GM18951 (cell line): ENCODE measurements around the gene CPZ.
"Not testable (repeated sequence)": the region's sequence is repeated elsewhere in the genome, so short reads cannot be mapped to it uniquely, and the experiment has no call there.

Experiments
- POLR2A ChIP-seq: IDR thresholded peaks from 4 replicates; pipeline ENCODE4 v1.6.1; 2011; ENCODE audit warnings: mild to moderate bottlenecking; ENCODE audit not compliant: insufficient read length, insufficient read depth; ENCODE audit errors: extremely low read depth
- in situ Hi-C: fragments of 300-500 bp; cut with MboI; formaldehyde crosslinking; loops from one replicate; pipeline ENCODE4 v1.12.0; 2022; ENCODE audit warnings: low sequenced_read_pairs, mixed read lengths, inconsistent platforms; ENCODE audit not compliant: unreplicated experiment

Gene CPZ

DNA sequence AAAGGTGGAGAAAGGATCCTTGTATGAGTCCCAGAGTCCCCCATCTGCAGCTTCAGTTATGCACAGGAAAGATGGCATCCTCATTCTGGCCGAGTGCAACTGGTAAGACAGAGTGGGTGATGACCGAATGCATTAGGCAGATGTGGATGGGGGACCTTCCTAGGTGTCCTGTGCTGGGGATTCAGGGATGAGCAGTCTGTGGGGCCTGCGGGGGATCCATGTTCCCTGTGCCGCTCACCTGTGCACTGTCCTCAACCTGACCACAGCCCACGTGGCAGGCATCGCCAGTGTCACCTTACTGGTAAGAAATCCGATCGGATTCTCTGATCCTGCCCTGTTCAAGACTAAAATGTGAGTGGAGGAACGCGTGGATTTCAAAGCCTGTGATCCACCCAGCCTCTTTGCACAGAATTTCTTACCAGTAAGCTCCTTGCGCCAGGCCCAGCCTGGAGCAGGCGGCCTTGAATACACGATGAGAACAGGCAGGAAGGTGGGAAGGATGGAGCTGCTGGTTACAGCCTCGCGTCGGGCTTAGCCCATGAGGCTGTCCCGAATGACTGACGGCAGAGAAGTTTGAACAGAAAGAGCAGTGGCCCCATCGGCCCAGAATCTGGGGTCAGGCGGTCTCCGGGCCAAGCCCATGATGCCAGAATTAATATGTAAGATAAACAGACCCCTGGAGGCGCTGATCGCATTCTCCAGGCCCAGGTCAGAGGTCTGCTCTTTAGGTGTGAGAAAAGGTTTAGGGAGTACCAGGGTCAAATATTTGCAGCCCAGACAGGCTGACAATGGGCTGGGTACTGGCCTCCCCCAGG, 56.5 kb downstream of the CPZ start:
- no peak for TF ChIP-seq POLR2A
- in situ Hi-C loops: no loop called here

DNA sequence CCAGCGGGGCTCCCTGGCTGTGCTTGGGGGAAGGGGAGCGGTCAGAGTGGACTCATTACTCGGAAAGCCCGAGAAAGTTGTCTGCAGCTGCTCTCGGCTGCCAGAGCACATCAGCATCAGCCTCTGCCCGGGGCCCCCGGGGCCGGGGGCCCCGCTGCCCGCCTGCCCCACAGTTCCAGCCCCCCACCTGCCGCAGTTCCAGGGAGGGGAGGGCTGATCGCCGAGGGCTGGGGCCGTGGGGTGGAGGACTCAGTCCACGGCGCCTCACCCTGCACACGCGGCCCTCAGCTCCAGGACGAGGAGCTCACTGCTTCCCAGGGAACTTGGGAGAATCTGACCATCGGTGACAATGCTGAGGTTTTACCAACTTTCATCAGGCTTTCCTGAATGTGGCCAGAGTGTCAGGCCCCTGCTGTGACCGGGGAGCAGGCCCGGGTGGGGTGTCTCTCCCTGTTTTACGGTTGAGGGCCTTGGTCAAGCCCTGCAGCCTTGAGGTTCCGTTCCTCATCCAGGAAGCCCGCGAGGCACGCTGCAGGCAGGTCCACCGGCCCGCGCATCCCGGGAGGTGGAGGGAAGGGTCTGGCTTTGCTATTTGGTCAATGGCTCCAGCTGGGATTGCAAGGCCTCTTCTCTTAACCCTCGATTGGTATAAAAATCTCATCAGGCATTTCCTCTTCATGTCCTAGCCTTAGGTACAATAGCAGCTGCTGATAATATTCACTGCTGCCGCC, 57.2 kb downstream of the CPZ start:
- no peak for TF ChIP-seq POLR2A
- in situ Hi-C loops: no loop called here

DNA sequence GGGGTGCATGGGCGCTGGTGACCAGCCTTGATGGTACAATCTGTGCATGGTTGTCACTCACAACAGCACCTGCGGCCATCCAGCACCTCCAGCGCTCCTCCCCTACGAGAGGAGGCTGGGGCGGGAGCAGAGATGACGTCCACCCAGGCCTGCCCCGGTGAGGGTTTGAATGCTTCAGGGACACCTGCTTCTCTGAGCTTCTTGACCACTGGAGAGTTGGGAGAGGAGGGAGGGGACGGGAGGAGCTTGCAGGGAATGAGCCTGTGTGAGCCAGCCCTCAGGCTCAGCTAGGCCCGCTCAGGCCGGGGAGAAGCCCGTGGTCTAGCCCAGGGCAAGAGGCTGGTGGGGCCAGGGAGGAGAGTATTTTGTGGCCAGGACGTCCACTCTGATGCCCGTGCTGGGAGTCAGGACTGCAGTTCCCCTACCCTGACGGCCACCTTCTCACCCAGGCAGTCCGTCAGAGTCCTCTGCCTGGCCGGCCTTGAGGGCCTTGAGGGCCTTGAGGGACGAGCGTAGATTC, 59.2 kb downstream of the CPZ start:
- no peak for TF ChIP-seq POLR2A
- in situ Hi-C loops: no loop called here

DNA sequence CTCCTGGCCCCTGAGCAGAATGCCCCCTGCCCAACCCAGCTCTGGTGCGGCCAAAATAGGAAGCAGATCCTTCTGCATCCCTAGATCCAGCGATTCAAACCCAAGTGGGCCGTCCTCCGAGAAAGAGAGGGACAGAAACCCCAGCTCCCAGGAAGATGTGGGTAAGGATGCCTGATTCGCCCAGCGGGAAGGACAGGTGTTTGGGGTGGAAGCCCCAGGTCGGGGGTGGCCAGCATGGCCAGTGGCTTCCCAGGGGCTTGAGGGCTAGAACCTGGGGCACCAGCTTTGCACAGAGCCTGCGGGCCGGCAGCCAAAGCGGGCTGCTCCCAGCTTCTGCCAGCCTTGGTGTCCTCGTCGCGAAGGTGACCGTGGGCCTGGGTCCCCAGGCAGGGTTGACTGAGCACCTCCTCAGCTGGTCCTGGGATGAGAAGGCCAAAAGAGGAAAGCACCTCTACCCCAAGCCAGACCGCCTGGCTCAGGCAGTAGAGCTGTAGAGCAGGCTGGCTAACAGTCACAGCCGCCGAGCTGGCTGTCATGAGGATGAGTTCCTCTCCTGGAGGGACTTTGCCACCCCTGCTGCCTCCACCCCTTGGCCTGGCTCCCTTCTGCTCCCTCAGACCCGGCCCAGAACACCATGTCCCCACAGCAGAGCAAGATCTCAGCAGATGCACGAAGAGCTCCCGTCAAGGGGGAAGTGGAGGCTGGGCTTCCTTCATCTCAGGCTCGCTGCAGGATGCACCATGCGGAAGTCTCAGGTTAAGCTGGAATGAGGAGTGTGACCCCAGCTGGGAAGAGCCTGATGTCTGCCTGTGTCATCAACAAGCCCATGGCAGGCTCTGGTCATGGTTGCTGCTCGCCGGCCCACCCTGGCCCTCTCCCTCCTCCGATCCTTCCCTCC, 59.9 kb downstream of the CPZ start:
- no peak for TF ChIP-seq POLR2A

DNA sequence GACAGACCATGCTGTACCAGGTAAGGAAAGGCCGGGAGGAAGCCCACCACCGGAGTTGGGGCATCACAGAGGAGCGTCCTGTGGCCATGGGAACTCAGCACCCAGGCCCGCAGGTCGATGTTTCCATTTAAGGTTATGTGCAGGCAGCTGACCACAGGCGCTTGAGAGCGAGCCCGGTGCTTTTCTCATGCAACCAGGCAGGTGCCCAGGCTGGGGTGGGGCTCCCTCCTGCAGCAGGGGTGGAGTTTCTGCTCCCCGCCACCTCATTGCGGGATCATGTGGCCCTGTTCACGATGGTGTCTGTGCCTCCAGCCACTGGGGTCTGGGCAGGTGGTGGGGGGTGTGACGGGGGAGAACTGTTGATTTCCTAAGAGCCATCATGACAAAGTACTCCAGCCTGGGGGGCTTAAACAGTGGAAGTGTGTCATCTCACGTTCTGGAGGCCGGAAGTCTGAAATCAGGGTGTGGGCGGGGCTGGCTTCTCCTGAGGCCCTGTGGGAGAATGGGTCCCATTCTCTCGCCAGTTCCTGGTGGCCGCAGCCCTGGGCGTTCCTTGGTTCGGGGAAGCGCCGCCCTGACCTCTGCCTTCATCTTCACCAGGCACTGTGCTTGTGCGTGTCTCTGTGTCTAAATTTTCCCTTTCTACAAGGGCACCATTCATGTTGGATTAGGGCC, 60.9 kb downstream of the CPZ start:
- in situ Hi-C loops: no loop called here

More for the DNA sequence above, 59.9 kb downstream of the CPZ start:
- in situ Hi-C loops: no loop called here

DNA sequence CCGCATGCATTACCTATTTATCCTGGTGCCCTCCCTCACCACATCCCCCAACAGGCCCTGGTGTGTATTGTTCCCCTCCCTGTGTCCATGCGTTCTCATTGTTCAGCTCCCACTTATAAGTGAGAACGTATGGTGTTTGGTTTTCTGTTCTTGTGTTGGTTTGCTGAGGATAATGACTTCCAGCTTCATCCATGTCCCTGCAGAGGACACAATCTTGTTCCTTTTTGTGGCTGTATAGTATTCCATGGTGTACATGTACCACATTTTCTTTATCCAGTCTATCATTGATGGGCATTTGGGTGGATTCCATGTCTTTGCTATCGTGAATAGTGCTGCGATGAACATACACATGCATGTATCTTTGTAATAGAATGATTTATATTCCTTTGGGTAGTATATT, 61.6 kb downstream of the CPZ start:
- in situ Hi-C loops: not testable (repeated sequence)

More for the DNA sequence above, 60.9 kb downstream of the CPZ start:
- no peak for TF ChIP-seq POLR2A

DNA sequence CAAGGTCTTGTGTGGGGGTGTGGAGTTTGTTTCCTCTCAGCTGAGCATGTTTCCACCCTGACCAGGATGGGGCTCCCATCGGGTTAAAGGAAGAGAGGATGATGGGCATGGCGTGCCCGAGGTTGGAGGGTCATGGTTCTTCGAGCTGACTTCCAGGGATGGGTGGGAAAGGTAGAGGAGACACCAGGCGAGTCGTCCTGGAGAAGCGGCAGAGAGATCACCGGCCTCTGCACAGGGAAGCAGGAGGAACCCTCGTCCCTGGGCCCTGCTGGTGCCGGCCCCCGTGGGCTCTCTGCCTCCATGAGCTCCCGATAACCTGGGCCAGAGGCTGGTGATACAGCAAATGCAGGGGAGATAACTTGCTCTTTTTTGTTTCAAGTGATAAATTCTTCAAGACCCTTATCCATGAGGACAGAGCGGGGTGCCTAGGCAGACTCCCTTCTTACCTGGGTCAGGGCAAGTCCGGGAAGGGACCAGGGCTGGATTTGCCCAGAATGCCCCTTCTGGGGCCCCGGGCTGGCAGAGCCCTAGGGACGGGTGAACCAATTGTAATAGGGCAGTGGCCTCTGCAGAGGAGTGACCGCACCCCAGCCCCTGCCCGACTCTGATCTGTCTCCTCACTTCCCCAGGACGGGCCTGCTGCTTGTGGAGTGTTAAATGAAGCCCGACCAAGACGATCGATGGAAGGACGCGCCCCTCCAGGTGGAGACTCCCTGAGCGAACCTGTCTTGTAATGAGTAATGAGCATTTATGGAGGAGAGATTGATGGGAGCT, 63.0 kb downstream of the CPZ start:
- no peak for TF ChIP-seq POLR2A

DNA sequence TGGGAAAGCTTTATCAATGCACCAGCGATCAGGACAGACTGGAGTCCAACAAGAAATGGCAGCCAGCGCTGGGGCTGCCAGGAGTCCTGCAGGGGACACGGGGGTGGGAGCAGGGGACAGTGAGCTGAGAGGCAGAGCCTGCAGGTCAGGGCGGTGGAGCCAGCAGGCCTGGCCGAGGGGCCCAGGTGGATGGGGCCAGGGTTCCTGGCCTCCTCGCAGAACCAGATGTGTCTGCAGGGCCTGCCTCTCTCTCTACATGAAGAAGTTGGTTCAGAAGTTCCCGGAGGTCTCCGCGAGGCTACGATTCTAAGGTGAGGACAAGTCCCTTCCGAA, 63.6 kb downstream of the CPZ start:
- no peak for TF ChIP-seq POLR2A
- in situ Hi-C loops: no loop called here

More for the DNA sequence above, 63.0 kb downstream of the CPZ start:
- in situ Hi-C loops: no loop called here

DNA sequence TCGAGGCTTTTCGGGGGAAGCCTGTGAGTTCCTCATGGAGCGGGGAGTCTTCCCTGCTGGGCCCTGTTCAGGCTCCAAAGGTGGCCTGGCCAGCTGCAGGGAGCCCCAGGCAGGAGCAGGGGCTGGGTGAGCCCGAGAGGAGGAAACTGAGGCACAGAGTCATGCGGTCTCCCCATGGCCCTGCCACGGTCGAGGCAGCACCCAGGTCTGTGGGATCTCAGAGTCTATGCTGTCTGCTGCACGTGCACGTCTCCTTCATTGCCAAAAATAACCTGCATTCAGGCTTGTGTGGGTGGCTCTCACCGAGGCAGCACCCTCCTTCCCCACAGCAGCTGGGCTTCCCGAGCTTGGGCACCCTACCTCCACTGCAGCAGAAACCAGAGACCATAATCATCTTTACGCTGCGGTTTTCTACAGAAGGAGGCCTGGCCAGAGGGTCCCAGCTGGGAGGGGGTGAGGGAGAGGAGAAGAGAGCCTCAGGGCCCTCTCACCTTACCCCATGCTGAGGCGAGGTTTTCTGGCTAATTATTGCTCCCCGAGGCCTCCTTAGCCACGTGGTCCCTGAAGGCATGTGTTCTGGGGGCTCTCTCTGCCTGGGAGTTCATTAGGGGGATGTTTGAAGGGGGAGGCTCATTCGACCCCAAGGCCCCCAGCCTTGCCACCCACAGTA, 64.3 kb downstream of the CPZ start:
- in situ Hi-C loops: no loop called here
- TF ChIP-seq POLR2A: no peak

DNA sequence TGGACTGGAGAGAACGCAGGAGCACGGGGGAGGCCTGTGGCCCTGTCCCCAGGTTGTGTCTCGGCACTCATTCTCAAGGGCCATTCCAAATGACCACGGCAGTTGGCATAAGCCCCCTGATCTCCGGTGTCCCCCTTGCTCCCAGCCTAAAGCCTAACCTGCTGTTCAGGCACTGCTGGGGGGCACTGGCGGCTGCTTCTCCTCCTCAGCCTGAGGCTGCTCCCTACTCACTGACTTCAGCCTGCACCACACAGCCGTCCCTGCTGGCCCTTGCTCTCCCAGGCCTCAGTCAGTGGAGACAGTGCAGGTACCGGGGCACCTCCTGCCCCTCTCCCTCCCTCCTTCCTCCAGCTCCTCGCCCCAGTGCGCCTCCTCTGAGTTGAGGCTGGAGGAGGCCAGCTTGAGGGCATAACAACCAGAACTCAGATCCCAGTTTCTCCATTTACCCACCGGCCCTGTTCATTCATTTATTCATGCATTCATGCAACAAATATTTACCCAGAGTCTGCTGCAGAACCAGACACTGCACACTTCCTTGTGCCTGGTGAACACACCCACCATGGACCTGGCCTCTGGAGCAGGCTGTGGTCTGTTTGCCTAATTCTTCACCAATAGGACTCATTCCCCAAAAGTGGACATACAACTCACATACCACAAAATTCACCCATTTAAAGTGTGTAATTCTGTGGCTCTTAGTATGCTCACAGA, 65.0 kb downstream of the CPZ start:
- no peak for TF ChIP-seq POLR2A
- in situ Hi-C loops: no loop called here

DNA sequence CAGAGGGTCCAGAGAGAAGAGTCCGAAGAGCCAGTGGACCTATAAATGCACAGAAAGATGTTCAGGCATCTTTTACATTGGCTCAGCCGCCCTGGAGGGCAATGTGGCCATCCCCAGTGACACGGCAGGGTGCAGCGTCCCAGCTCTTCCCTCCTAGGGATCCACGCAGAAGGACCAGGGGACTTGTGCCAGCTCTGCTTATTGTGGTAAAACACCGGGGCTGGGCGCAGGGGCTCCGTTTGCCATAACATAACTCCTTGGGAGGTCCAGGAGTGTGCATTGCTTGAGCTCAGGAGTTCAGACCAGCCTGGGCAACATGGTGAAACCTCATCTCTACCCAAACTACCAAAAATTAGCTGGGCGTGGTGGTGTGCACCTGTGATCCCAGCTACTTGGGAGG, 70.2 kb downstream of the CPZ start:
- in situ Hi-C loops: no loop called here
- TF ChIP-seq POLR2A: no peak
